Glutamatergic neuron (in vitro differentiated cells): ENCODE data around the gene NREP. TPM values are rescaled to one million over a fixed set of nuclear protein-coding genes. Genes with fewer than 3 reads are reported as not detected.
A peak's percentile ranks its signal among the peaks of the same experiment; 100 is the strongest.

Experiments used
- DNase-seq: peaks from one replicate; pipeline ENCODE4 v3.0.0; 2022
- H3K27ac Mint-ChIP-seq: one replicate; pipeline ENCODE4 v1.8.0; 2020; ENCODE audit warnings: mild to moderate bottlenecking, mixed read lengths, inconsistent platforms; ENCODE audit not compliant: unreplicated experiment
- H3K27me3 Mint-ChIP-seq: one replicate; pipeline ENCODE4 v1.8.0; 2020; ENCODE audit warnings: mild to moderate bottlenecking, moderate library complexity, mixed read lengths, inconsistent platforms; ENCODE audit not compliant: unreplicated experiment
- H3K36me3 Mint-ChIP-seq: one replicate; pipeline ENCODE4 v1.8.0; 2020; ENCODE audit warnings: mild to moderate bottlenecking, mixed read lengths, inconsistent platforms; ENCODE audit not compliant: unreplicated experiment
- H3K4me1 Mint-ChIP-seq: one replicate; pipeline ENCODE4 v1.8.0; 2020; ENCODE audit warnings: mild to moderate bottlenecking, low read depth, mixed read lengths, inconsistent platforms; ENCODE audit not compliant: unreplicated experiment
- H3K4me3 Mint-ChIP-seq: one replicate; pipeline ENCODE4 v1.8.0; 2020; ENCODE audit warnings: mild to moderate bottlenecking, mixed read lengths, inconsistent platforms; ENCODE audit not compliant: unreplicated experiment
- H3K9me3 Mint-ChIP-seq: one replicate; pipeline ENCODE4 v1.8.0; 2020; ENCODE audit warnings: mild to moderate bottlenecking, moderate library complexity, mixed read lengths, inconsistent platforms; ENCODE audit not compliant: unreplicated experiment
- total RNA-seq: library from RNA; stranded (reverse); fragmentation: NEBNext Ultra II Directional; extraction: Animal tissue kit (Norgen Biotek cat#: 25700); gene quantifications from one replicate; pipeline ENCODE4 v1.2.1, GENCODE V29; 2021; ENCODE audit not compliant: unreplicated experiment
- TF ChIP-seq, protein P1 (sequence below): fragments of 200-600 bp; sonication (generic); IDR thresholded peaks from one replicate; pipeline ENCODE4 v1.5.0; 2021; ENCODE audit not compliant: partially characterized antibody, unreplicated experiment

Gene NREP
- total RNA-seq, 1 donor from 2014 or later = 904 TPM

- Mint-ChIP-seq H3K27ac (no peak overlapping the region), H3K36me3 (peaks cover 4% of the 10 kb centered on the region), H3K4me3 (peak overlapping the region; percentile 45), H3K4me1 (peaks cover 74% of the 10 kb centered on the region), H3K9me3 (no peaks in the 10 kb centered on the region), H3K27me3 (peaks cover 4% of the 10 kb centered on the region)
- TF ChIP-seq, protein P1, sequence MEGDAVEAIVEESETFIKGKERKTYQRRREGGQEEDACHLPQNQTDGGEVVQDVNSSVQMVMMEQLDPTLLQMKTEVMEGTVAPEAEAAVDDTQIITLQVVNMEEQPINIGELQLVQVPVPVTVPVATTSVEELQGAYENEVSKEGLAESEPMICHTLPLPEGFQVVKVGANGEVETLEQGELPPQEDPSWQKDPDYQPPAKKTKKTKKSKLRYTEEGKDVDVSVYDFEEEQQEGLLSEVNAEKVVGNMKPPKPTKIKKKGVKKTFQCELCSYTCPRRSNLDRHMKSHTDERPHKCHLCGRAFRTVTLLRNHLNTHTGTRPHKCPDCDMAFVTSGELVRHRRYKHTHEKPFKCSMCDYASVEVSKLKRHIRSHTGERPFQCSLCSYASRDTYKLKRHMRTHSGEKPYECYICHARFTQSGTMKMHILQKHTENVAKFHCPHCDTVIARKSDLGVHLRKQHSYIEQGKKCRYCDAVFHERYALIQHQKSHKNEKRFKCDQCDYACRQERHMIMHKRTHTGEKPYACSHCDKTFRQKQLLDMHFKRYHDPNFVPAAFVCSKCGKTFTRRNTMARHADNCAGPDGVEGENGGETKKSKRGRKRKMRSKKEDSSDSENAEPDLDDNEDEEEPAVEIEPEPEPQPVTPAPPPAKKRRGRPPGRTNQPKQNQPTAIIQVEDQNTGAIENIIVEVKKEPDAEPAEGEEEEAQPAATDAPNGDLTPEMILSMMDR = no peak
- DNase-seq = no peak
Measured at GRCh38 chr5:111745075-111745739, 11.8 kb downstream of the NREP start.

DNA sequence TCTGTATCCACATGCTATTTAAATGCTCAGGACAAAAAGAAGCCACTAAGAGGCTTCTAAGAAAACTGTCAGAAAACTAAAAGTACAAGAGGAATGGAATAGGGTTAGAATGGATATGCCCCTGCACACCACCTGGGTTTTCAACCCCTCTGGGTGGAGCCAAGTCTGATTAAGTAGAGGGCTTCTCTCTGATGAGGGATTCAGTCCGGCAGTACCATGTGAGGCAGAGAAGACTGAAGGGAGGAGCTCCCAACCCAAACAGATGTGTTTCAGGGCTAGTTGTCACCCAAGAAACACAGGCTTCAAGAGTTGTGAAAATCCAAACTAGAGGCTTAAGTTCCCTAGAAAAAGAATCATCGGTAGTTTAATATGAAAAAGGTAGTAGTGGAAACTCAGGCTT is 12.5 kb downstream of the NREP start:
- peaks cover 4% of the 10 kb centered on the region for H3K27me3 Mint-ChIP-seq
- peak overlapping the region; percentile 45 for H3K4me3 Mint-ChIP-seq
- peak overlapping the region; percentile 60 for H3K27ac Mint-ChIP-seq
- DNase-seq = no peak
- peaks cover 68% of the 10 kb centered on the region for H3K4me1 Mint-ChIP-seq
- TF ChIP-seq, protein P1 = no peak
- H3K36me3 Mint-ChIP-seq = no peaks in the 10 kb centered on the region
- H3K9me3 Mint-ChIP-seq = no peaks in the 10 kb centered on the region

DNA sequence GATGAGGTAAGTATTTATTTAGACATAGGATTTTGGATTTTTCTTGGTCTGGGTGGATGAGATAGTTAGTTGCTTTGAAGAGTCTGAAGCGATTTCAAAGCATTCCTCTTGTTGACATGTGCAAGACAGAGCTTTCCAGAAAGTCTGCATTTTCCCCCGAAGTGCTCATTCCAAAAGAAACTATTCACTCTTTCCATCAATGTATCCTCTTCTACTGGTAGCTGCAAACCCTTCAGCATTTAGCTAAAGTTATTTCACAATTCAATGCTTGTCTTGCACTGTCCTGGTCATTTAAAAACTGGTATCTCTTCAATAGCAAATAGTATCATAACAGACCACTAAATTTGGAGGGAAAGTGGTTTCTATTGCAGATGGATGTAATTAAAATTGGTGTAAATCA is 13.0 kb downstream of the NREP start:
- Mint-ChIP-seq H3K4me3 (peak overlapping the region; percentile 11), H3K4me1 (peaks cover 66% of the 10 kb centered on the region), H3K27ac (peak overlapping the region; percentile 62), H3K27me3 (peaks cover 4% of the 10 kb centered on the region), H3K9me3 (no peaks in the 10 kb centered on the region), H3K36me3 (no peaks in the 10 kb centered on the region)
- TF ChIP-seq, protein P1 = no peak
- no peak for DNase-seq

DNA sequence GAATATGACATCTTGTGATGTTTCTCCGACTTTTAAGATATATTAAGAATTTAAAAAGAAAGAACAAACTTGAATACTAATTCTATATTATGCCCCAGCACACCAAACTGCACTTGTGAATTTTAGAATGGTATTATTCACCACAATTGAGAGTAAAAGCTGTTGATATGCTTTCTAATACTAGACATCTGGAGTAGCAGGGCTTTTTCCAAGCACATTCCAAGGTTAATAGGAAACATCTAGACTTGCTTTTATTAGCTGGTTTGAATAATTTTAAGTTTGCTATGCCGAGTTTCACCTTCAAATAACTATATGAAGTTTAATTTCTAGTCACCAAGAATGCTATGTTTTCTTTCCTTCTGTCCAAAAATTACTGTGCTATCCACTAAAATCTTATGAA is 13.5 kb downstream of the NREP start:
- Mint-ChIP-seq H3K9me3 (no peaks in the 10 kb centered on the region), H3K4me1 (peaks cover 69% of the 10 kb centered on the region), H3K36me3 (no peaks in the 10 kb centered on the region), H3K4me3 (no peak overlapping the region), H3K27ac (peak overlapping the region; percentile 62), H3K27me3 (peaks cover 4% of the 10 kb centered on the region)
- DNase-seq = no peak
- TF ChIP-seq, protein P1 = no peak

DNA sequence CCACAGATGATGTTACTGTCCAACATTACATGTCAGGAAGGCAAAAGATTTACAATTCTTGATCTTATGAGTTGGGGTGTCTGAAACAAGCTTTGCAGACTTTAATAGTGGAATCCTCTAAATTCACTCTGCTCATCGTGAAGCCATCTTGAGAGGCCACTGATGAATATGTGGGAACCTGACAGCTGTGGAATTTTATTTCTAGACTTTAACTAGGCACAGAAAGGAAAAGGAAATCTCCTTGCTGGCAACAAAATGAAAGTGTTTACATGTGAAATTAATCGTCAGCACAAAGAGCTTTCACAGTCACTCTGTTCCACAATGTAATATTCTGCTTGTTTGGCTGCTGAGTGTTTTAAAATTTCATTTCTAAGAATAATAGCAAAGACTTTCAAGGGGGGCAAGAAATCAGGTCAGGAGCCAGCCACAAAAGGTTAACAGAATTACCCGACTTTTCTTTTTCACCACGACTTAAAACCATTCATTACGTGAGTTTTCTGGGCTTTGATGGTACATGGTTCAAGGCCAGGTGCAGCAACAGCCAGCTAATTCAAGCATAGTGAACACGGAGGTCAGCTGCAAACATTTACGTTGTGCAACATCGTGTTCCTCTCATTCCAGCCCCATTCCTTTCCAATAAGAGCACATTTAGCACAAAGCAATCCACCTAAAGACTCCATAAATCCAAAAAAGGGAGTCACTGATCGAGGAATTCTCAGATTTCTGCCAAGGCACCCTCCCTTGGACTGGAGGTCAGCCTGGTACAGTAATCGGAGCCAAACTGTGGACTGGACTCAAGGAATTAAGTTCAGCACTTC is 14.6 kb downstream of the NREP start:
- no peak for DNase-seq
- peaks cover 63% of the 10 kb centered on the region for H3K4me1 Mint-ChIP-seq
- H3K27me3 Mint-ChIP-seq = peaks cover 4% of the 10 kb centered on the region
- H3K4me3 Mint-ChIP-seq = peak overlapping the region; percentile 61
- TF ChIP-seq, protein P1 = no peak
- no peaks in the 10 kb centered on the region for H3K9me3 Mint-ChIP-seq
- H3K36me3 Mint-ChIP-seq = no peaks in the 10 kb centered on the region
- peak overlapping the region; percentile 88 for H3K27ac Mint-ChIP-seq
